ENCODE measurements around the gene LINC00237.

LINC00237 gene

GRCh38 chr20:21106171-21107017, at the start of gene LINC00237:
LINC00237 (minus strand) TSS chr20:21106358.
- ChIA-PET POLR2A (no interaction called here), CTCF (no interaction called here)
- TF ChIP-seq SUZ12 (IDR thresholded peaks at IDR 0.05) = no peak
- no peak for TF ChIP-seq PKNOX1 (IDR thresholded peaks at IDR 0.05)
- TF ChIP-seq TARDBP (IDR thresholded peaks at IDR 0.05) = no peak
- no peak for TF ChIP-seq L3MBTL2 (conservative IDR thresholded peaks at IDR 0.05)
- no peak for TF ChIP-seq FOXA1 (IDR thresholded peaks at IDR 0.05)
- no peak for TF ChIP-seq HDGF (IDR thresholded peaks at IDR 0.05; ENCODE audit: borderline replicate concordance)
- TF ChIP-seq SP1 (IDR thresholded peaks at IDR 0.05) = no peak
- TF ChIP-seq BHLHE40 (IDR thresholded peaks at IDR 0.05; ENCODE audit: borderline replicate concordance) = no peak
- TF ChIP-seq FOXK2 (IDR thresholded peaks at IDR 0.05) = no peak
- TF ChIP-seq CTBP1 (IDR thresholded peaks at IDR 0.05; ENCODE audit: borderline replicate concordance) = no peak
- DNase-seq (ENCODE audit: extremely low spot score) = no peak

- CTCF ChIA-PET = no interaction called here
- no peak for DNase-seq (ENCODE audit: extremely low spot score)
- TF ChIP-seq CTBP1 (IDR thresholded peaks at IDR 0.05; ENCODE audit: borderline replicate concordance) = no peak
- TF ChIP-seq NFRKB (IDR thresholded peaks at IDR 0.05) = no peak
- TF ChIP-seq SP1 (IDR thresholded peaks at IDR 0.05) = no peak
- no peak for TF ChIP-seq ZNF384 (IDR thresholded peaks at IDR 0.05)
- TF ChIP-seq ARNT (IDR thresholded peaks at IDR 0.05) = no peak
- TF ChIP-seq LEF1 (IDR thresholded peaks at IDR 0.05; ENCODE audit: borderline replicate concordance) = no peak
- no peak for TF ChIP-seq SUZ12 (IDR thresholded peaks at IDR 0.05)
- TF ChIP-seq FOXK2 (IDR thresholded peaks at IDR 0.05) = no peak
- TF ChIP-seq HDGF (IDR thresholded peaks at IDR 0.05; ENCODE audit: borderline replicate concordance) = no peak
- no peak for TF ChIP-seq FOXA1 (IDR thresholded peaks at IDR 0.05)
- no peak for TF ChIP-seq PKNOX1 (IDR thresholded peaks at IDR 0.05)
- no peak for TF ChIP-seq ELF4 (IDR thresholded peaks at IDR 0.05)
- POLR2A ChIA-PET = no interaction called here
Observed at GRCh38 chr20:21155268-21155667, 49.1 kb upstream of the LINC00237 start.

GRCh38 chr20:21154692-21155091, 48.5 kb upstream of the LINC00237 start:
- POLR2A ChIA-PET = no interaction called here
- TF ChIP-seq SUZ12 (IDR thresholded peaks at IDR 0.05) = no peak
- TF ChIP-seq FOXK2 (IDR thresholded peaks at IDR 0.05) = no peak
- no peak for TF ChIP-seq HDGF (IDR thresholded peaks at IDR 0.05; ENCODE audit: borderline replicate concordance)
- no peak for TF ChIP-seq SP1 (IDR thresholded peaks at IDR 0.05)
- no peak for TF ChIP-seq ZNF384 (IDR thresholded peaks at IDR 0.05)
- CTCF ChIA-PET = no interaction called here
- no peak for DNase-seq (ENCODE audit: extremely low spot score)

GRCh38 chr20:21151791-21152190, 45.6 kb upstream of the LINC00237 start:
- TF ChIP-seq HDGF (IDR thresholded peaks at IDR 0.05; ENCODE audit: borderline replicate concordance) (no peak), ZNF384 (IDR thresholded peaks at IDR 0.05) (no peak), L3MBTL2 (conservative IDR thresholded peaks at IDR 0.05) (no peak), LEF1 (IDR thresholded peaks at IDR 0.05; ENCODE audit: borderline replicate concordance) (no peak), SUZ12 (IDR thresholded peaks at IDR 0.05) (no peak), ELF4 (IDR thresholded peaks at IDR 0.05) (no peak), PKNOX1 (IDR thresholded peaks at IDR 0.05) (no peak), CTBP1 (IDR thresholded peaks at IDR 0.05; ENCODE audit: borderline replicate concordance) (no peak), FOXM1 (IDR thresholded peaks at IDR 0.05; ENCODE audit: borderline replicate concordance) (no peak)
- no peak for DNase-seq (ENCODE audit: extremely low spot score)
- CTCF ChIA-PET = no interaction called here
- POLR2A ChIA-PET = no interaction called here

GRCh38 chr20:21149344-21149743, 43.2 kb upstream of the LINC00237 start:
- CTCF ChIA-PET = no interaction called here
- TF ChIP-seq ELF4 (IDR thresholded peaks at IDR 0.05) = no peak
- no peak for TF ChIP-seq PKNOX1 (IDR thresholded peaks at IDR 0.05)
- TF ChIP-seq L3MBTL2 (conservative IDR thresholded peaks at IDR 0.05) = no peak
- no peak for TF ChIP-seq BHLHE40 (IDR thresholded peaks at IDR 0.05; ENCODE audit: borderline replicate concordance)
- no peak for TF ChIP-seq FOXA1 (IDR thresholded peaks at IDR 0.05)
- TF ChIP-seq SUZ12 (IDR thresholded peaks at IDR 0.05) = no peak
- TF ChIP-seq NFRKB (IDR thresholded peaks at IDR 0.05) = no peak
- TF ChIP-seq ZNF384 (IDR thresholded peaks at IDR 0.05) = no peak
- no peak for TF ChIP-seq FOXM1 (IDR thresholded peaks at IDR 0.05; ENCODE audit: borderline replicate concordance)
- no peak for TF ChIP-seq LEF1 (IDR thresholded peaks at IDR 0.05; ENCODE audit: borderline replicate concordance)
- no peak for TF ChIP-seq HDGF (IDR thresholded peaks at IDR 0.05; ENCODE audit: borderline replicate concordance)
- POLR2A ChIA-PET = no interaction called here
- DNase-seq (ENCODE audit: extremely low spot score) = no peak

- CTCF ChIA-PET = interaction anchor here (0.5 kb wide), 1 partner anchor 18 kb away, joined by 3 read pairs; no protein-coding TSS in a partner anchor
- no peak for DNase-seq (ENCODE audit: extremely low spot score)
- TF ChIP-seq SP1 (IDR thresholded peaks at IDR 0.05) (no peak), L3MBTL2 (conservative IDR thresholded peaks at IDR 0.05) (no peak), ZNF384 (IDR thresholded peaks at IDR 0.05) (no peak), HDGF (IDR thresholded peaks at IDR 0.05; ENCODE audit: borderline replicate concordance) (no peak), ELF4 (IDR thresholded peaks at IDR 0.05) (no peak), FOXK2 (IDR thresholded peaks at IDR 0.05) (no peak), FOXM1 (IDR thresholded peaks at IDR 0.05; ENCODE audit: borderline replicate concordance) (no peak), PKNOX1 (IDR thresholded peaks at IDR 0.05) (no peak), BHLHE40 (IDR thresholded peaks at IDR 0.05; ENCODE audit: borderline replicate concordance) (no peak), TARDBP (IDR thresholded peaks at IDR 0.05) (no peak), FOXA1 (IDR thresholded peaks at IDR 0.05) (no peak), SUZ12 (IDR thresholded peaks at IDR 0.05) (no peak), ARNT (IDR thresholded peaks at IDR 0.05) (no peak), NFRKB (IDR thresholded peaks at IDR 0.05) (no peak), LEF1 (IDR thresholded peaks at IDR 0.05; ENCODE audit: borderline replicate concordance) (no peak), CTBP1 (IDR thresholded peaks at IDR 0.05; ENCODE audit: borderline replicate concordance) (no peak)
- POLR2A ChIA-PET = no interaction called here
Observed at GRCh38 chr20:21147593-21147992, 41.4 kb upstream of the LINC00237 start.

Data from HEK293T (cell line).